GM18909 (cell line): Measurements from ENCODE around the gene INHBE.
"Not testable (repeated sequence)": the region's sequence is repeated elsewhere in the genome, so short reads cannot be mapped to it uniquely, and the experiment has no call there.

Experiments
- ATAC-seq: cut with Tn5 transposase; IDR thresholded peaks from one replicate; pipeline ENCODE4 v1.9.1; 2021; ENCODE audit warnings: mild to moderate bottlenecking; ENCODE audit not compliant: unreplicated experiment, poor library complexity

Gene INHBE

DNA sequence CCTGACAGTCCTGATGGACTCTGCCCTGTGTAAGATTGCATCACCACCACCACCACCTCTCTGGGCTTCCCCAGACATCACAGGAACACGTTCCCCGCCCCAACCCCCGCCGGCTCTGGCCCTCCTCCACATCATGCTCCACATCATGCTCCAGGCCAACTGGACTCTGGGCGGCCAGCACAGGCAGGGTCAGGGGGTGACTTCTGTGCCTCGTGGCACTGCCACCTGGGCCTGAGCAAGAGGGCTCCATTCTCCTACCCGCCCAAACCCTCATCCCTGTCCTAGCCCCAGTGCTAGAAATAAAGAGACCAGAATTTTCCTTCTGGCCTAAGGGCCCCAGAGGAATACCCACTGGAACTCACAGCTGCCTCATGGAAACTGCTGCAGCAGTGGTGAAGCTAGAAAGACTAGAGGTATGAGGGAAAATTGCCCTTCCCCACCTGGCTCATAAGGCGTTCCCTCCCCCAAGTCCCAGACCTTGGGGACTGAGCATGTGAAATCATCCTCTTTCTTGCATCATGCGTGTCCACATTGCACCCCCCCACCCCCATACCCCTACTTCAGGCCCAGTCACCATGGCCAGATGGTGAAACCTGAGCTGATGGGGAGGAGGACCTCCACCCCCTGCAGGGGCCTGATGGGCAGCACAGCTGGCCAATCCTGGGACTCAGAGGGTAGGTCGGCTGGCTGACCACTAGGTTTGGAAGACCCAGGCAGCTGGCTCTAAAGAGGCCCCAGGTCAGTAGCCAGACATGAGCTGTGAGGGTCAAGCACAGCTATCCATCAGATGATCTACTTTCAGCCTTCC lies at the start of gene INHBE:
Gene INHBE, plus strand, starts transcription at position 742 of the 808 bp plus-strand sequence. CDS start 230 bp downstream, outside the sequence.
- no peak for ATAC-seq

- ATAC-seq, result no peak
Observed at GRCh38 chr12:57410534-57410933, 44.6 kb upstream of the INHBE start.

DNA sequence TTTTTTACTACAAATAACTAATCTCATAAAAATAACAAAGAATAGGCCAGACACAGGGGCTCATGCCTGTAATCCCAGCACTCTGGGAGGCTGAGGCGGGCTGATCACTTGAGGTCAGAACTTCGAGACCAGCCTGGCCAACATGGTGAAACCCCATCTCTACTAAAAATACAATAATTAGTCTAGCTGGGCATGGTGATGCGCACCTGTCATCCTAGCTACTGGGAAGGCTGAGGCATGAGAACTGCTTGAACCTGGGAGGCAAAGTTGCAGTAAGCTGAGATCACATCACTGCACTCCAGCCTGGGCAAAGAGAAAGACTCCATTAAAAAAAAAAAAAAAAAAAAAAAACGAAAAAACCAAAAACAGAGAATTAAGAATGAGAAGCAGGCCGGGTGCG lies 40.9 kb upstream of the INHBE start:
- ATAC-seq, result not testable (repeated sequence)

DNA sequence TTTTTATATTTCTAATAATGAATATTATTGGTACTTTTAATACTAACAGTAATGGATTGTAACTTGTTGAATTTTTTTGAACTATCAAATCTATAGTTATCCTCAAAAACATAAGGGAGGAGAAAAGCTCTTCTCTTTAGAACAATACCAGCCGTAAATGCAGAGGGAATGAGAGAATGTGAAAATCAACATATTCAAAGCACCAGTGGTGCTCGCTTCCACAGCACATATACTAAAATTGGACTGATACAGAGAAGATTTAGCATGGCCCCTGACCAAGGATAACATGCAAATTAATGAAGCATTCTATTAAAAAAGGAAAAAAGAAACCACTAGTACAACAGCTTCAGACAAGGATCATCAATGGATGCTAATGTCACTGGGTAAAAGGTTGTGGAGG lies 40.0 kb upstream of the INHBE start:
- ATAC-seq, result no peak

DNA sequence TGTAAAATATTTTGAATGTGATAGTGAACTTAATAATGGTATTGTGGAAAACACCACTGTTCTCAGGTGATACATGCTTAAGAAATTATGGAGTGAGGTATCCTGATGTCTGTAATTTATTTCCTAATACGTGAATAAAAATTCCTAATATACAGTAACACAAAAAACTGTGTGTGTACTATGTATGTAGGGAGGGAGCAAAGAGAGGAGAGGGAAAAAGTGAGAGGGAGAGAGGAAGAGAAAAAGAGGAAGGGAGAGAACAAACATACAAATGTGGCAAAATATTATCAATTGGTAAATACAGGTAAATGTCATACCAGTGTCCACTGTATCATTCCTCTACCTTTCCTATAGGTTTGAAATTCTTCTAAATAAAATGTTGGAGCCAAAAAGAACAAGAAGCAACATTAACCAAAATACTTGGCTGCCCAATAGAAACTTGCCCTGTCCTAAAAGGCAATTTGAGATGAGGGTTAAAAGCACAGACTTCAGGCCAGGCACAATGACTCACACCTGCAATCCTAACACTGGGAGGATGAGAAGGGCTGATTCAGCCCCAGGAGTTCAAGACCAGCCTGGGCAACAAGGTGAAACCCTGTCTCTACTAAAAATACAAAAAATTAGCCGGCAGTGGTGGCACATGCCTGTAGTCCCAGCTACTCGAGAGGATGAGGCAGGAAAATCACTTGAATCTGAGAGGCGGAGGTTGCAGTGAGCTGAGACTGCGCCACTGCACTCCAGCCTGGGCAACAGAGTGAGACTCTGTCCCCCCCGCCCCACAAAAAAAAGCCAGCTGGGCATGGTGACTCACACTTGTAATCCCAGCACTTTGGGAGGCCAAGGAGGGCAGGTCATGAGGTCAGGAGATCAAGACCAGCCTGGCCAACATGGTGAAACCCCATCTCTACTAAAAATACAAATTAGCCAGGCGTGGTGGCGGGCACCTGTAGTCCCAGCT lies 38.8 kb upstream of the INHBE start:
- no peak for ATAC-seq

DNA sequence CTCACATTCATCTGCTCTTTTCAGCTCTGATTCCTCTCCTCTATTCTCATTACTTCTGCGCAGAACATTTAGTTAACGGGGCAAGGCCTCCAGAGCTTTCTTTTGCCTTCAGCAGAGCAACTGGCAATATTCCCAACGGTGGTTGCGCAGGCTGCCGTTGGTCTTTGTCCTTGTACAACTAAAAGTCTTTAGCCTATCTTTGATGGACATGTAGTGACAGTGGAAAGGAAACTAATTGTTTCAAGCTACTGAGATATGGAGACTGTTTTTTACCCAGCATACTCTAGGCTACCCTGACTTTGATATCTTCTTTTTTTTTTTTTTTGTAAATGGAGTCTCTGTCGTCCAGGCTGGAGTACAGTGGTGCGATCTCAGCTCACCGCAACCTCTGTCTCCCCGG lies 36.9 kb upstream of the INHBE start:
- ATAC-seq, result no peak

DNA sequence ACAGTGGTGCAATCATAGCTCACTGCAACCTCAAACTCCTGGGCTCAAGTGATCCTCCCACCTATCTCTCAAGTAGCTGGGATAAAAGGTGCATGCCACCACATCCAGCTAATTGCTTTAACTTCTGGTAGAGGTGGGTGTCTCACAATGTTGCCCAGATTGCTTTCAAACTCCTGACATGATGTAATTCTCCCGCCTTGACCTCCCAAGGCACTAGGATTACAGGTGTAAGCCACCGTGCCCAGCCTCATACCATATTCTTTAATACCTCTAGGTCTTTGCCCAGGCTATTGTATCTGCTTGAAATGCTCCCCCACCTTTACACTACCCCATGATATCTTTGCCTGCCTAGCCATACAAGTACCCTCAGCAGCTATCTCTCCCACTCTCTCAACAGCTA lies 35.6 kb upstream of the INHBE start:
- no peak for ATAC-seq

- ATAC-seq, result no peak
Observed at GRCh38 chr12:57420482-57420881, 34.6 kb upstream of the INHBE start.

DNA sequence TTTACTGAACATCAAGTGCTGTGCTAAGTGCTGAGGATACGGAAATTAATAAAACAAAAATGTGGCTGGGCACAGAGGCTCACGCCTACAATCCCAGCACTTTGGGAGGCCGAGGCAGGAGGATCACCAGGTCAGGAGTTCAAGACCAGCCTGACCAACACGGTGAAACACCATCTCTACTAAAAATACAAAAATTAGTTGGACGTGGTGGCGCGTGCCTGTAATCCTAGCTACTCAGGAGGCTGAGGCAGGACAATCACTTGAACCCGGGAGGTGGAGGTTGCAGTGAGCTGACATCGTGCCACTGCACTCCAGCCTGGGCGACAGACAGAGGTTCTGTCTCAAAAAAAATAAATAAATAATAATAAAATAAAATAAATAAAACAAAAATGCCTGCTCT lies 28.2 kb upstream of the INHBE start:
- ATAC-seq, result not testable (repeated sequence)

- no peak for ATAC-seq
Observed at GRCh38 chr12:57428965-57429364, 26.1 kb upstream of the INHBE start.

DNA sequence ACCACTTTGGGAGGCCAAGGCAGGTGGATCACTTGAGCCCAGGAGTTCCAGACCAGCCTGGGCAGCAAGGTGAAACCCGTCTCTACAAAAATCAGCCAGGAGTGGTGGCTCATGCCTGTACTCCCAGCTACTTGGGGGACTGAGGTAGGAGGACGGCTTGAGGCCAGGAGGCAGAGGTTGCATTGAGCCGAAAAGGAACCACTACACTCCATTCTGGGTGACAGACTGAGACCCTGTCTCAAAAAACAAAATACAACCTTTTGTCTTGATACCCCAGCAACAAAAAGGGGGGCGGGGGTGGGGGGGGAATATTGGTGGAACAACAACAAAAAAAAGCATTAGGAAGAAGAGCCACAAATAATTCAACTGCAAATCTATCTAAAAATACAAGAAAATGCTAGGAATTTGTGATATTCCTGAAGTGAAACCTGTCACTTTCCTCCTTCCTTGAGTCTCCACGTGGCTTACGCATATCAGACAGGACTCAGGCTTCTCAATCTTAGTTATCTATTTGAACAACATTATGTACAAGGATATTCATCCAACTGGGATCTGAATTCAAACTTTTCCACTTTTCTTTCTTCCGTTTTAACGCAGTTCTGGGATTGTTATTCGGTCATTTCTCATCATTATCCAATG lies 25.5 kb upstream of the INHBE start:
- ATAC-seq, result no peak

DNA sequence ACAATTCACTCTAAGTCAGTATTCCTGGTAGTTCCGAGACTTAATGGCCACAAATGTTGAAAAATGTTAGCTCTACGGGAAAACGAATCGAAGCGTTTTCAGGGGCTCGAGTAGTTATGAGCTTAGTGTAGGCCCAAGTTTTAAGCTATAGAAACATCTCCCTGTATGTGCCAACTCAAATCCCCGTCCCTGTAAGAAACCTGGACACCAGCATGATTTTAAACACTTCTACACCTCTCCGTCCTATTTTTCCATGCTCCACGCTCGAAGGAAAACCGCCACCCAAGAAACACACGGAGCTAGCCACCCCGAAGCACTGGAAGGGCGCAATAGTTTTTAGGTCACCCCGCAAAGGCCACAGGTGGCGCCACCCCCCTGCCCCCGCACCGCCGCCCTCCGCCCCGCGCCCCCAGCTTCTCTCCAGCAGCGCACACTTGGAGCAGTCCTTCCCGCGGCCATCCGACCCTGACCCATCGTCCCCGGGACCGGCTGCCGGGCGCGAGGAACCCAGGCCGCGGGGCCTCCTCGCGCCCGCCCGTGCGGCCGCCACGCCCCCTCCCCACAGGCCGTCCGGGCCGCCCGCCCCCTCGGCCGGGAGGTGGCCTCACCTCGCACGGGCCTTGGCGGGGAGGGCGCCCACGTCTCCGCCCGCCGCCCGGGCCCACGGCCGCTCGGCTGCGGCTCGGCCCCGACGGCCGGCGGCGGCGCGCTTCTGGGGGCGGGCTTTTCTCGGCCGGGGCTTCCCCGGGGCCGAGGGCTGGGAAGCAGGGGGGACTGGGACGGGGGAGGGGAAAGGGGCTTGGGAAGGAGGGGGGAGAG lies 24.8 kb upstream of the INHBE start:
- ATAC-seq, result peak; percentile 59

- ATAC-seq, result peak; percentile 95
Observed at GRCh38 chr12:57430931-57431566, 24.1 kb upstream of the INHBE start, which contains the start of gene R3HDM2. Gene R3HDM2 (minus strand): TSS chr12:57431043. CDS start chr12:57310428, 120,615 bp downstream.

DNA sequence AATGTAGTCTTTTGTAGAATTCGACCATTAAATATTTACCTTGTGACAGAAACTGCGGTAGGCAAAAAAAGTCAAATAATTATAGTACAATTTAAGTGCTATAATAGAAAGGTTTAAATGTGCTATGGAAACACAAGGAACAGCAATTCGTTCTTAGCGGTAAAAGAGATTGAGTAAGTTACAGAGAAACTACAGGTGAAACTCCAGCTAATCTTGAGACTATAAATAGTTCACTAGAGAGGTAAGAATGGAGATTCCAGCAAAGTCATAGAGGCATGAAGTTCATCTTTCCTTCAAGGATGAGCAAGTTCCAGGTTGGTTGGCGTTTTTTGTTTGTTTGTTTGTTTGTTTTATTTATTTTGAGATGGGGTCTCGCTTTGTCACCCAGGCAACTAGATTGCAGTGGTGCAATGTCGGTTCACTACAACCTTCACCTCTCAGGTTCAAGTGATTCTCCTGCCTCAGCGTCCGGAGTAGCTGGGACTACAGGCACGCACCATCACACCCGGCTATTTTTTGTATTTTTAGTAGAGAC lies 23.4 kb upstream of the INHBE start:
- no peak for ATAC-seq

- no peak for ATAC-seq
Observed at GRCh38 chr12:57433370-57433769, 21.7 kb upstream of the INHBE start.

- ATAC-seq, result no peak
Observed at GRCh38 chr12:57434517-57435223, 20.4 kb upstream of the INHBE start, which contains the start of gene INHBC. Gene INHBC (plus strand): TSS chr12:57434784. CDS start chr12:57434887, 103 bp downstream.

- ATAC-seq, result no peak
Observed at GRCh38 chr12:57435293-57435692, 19.8 kb upstream of the INHBE start.

DNA sequence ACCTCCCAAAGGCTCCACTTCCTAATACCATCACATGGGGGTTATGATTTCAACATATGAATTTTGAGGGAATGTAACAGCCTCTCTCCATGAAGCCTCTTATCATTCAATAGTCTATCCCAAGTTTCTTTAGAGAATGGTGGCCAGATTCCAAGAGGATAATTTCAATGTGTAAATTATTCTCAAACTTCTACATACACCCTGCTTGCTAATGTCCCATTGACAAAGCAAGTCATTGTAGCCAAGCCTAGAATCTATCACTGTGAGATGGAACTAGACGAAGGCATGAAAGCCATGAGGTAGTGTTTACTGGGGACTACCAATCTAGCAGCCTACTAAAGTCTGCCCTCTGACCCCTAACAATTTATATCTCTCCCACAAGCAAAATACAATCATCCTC lies 16.7 kb upstream of the INHBE start:
- no peak for ATAC-seq
